ENCODE measurements around the gene METTL25. TPM values are rescaled to one million over a fixed set of nuclear protein-coding genes. Genes with fewer than 3 reads are reported as not detected.

The METTL25 gene
- total RNA-seq, 2 donors from 2014 or later, result 16.3 to 20.6 TPM

- H3K9me3 ChIP-seq, result no peaks in the 10 kb centered on the region
- H3K27ac ChIP-seq, result no peak overlapping the region
- DNase-seq (ENCODE audit: low spot score), result no peak
- H3K27me3 ChIP-seq, result no peaks in the 10 kb centered on the region
- no peaks in the 10 kb centered on the region for H3K4me1 ChIP-seq
- no peaks in the 10 kb centered on the region for H3K36me3 ChIP-seq
- no peak for TF ChIP-seq CTCF (IDR thresholded peaks at IDR 0.05)
- no peak overlapping the region for H3K4me3 ChIP-seq
These were observed 50.5 kb downstream of the METTL25 start for GRCh38 chr12:82408844-82409243.

- H3K27me3 ChIP-seq, result no peaks in the 10 kb centered on the region
- no peak overlapping the region for H3K27ac ChIP-seq
- H3K9me3 ChIP-seq, result no peaks in the 10 kb centered on the region
- no peak overlapping the region for H3K4me3 ChIP-seq
- TF ChIP-seq CTCF (IDR thresholded peaks at IDR 0.05), result no peak
- no peak for DNase-seq (ENCODE audit: low spot score)
- H3K4me1 ChIP-seq, result no peaks in the 10 kb centered on the region
- no peaks in the 10 kb centered on the region for H3K36me3 ChIP-seq
These were observed 53.4 kb downstream of the METTL25 start for GRCh38 chr12:82411546-82412230.

GRCh38 chr12:82412246-82412645, 53.9 kb downstream of the METTL25 start:
- Histone ChIP-seq H3K9me3 (no peaks in the 10 kb centered on the region), H3K4me1 (no peaks in the 10 kb centered on the region), H3K4me3 (no peak overlapping the region), H3K36me3 (no peaks in the 10 kb centered on the region), H3K27me3 (no peaks in the 10 kb centered on the region), H3K27ac (no peak overlapping the region)
- no peak for TF ChIP-seq CTCF (IDR thresholded peaks at IDR 0.05)
- DNase-seq (ENCODE audit: low spot score), result no peak

GRCh38 chr12:82414044-82414443, 55.7 kb downstream of the METTL25 start:
- DNase-seq (ENCODE audit: low spot score), result no peak
- Histone ChIP-seq H3K9me3 (no peaks in the 10 kb centered on the region), H3K27me3 (no peaks in the 10 kb centered on the region), H3K36me3 (no peaks in the 10 kb centered on the region), H3K4me3 (no peak overlapping the region), H3K4me1 (no peaks in the 10 kb centered on the region), H3K27ac (no peak overlapping the region)
- no peak for TF ChIP-seq CTCF (IDR thresholded peaks at IDR 0.05)

- no peaks in the 10 kb centered on the region for H3K36me3 ChIP-seq
- no peaks in the 10 kb centered on the region for H3K9me3 ChIP-seq
- H3K27ac ChIP-seq, result no peak overlapping the region
- no peaks in the 10 kb centered on the region for H3K4me1 ChIP-seq
- DNase-seq (ENCODE audit: low spot score), result no peak
- no peak overlapping the region for H3K4me3 ChIP-seq
- TF ChIP-seq CTCF (IDR thresholded peaks at IDR 0.05), result no peak
- H3K27me3 ChIP-seq, result no peaks in the 10 kb centered on the region
These were observed 56.6 kb downstream of the METTL25 start for GRCh38 chr12:82414926-82415325.

- H3K27me3 ChIP-seq, result no peaks in the 10 kb centered on the region
- TF ChIP-seq CTCF (IDR thresholded peaks at IDR 0.05), result no peak
- no peak overlapping the region for H3K4me3 ChIP-seq
- no peak overlapping the region for H3K27ac ChIP-seq
- DNase-seq (ENCODE audit: low spot score), result no peak
- H3K36me3 ChIP-seq, result no peaks in the 10 kb centered on the region
- no peaks in the 10 kb centered on the region for H3K4me1 ChIP-seq
- H3K9me3 ChIP-seq, result no peaks in the 10 kb centered on the region
These were observed 57.1 kb downstream of the METTL25 start for GRCh38 chr12:82415402-82415801.

Measured in right atrium auricular region (tissue), 2 donors.